ENCODE data around the gene TCN2. TPM values are rescaled to one million over a fixed set of nuclear protein-coding genes. Genes with fewer than 3 reads are reported as not detected.

TCN2 gene
- total and polyA plus RNA-seq, 9 of the 15 experiments (the other 6 are each of a cell fraction or from before 2014, with no cell fraction given), result 0.88 to 5.4 (median 1.7) TPM

DNA sequence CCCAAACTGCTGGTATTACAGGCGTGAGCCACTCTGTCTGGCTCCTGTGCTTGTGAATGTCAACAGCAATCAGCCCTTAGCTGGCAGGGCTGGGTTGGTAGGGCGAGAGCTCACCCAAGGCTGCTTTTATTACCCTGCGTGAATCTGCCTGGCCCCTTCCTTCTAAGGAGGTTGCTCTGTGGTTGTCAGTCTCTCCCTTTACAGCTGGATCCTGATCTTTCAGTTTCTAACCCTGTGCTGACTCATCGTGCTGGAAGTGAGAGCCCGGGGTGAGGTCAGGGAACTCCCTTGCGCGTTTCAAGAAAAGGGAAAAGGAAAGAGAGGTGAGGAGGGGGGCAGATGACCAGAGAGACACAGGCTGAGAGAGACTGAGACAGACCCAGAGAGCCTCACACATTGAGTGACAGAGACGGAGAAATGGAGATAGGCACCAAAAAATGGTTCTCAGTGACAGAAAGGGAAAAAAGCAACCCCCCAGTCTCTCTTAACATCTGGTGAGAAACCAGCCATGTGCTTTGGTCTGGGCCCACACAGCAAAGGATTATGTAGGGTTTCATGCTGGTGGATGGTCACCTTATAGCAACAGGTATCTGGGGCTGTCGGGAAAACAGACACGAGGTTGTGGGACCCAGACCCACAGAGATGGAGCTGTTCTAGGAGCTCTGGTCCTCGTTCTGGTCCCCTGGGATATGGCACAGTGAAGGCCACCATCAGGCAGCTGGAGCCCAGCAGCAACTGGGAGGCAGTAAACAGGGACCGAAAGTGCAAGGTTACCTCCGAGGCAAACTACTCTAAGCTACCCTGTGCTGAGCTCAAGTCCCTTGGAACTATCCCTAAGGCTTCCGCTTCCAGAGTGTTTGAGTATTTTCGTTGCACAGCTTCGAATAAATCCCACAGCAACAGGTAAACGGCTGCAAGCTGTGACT lies 2.5 kb downstream of the TCN2 start (continued):
- TF ChIP-seq, protein P1, sequence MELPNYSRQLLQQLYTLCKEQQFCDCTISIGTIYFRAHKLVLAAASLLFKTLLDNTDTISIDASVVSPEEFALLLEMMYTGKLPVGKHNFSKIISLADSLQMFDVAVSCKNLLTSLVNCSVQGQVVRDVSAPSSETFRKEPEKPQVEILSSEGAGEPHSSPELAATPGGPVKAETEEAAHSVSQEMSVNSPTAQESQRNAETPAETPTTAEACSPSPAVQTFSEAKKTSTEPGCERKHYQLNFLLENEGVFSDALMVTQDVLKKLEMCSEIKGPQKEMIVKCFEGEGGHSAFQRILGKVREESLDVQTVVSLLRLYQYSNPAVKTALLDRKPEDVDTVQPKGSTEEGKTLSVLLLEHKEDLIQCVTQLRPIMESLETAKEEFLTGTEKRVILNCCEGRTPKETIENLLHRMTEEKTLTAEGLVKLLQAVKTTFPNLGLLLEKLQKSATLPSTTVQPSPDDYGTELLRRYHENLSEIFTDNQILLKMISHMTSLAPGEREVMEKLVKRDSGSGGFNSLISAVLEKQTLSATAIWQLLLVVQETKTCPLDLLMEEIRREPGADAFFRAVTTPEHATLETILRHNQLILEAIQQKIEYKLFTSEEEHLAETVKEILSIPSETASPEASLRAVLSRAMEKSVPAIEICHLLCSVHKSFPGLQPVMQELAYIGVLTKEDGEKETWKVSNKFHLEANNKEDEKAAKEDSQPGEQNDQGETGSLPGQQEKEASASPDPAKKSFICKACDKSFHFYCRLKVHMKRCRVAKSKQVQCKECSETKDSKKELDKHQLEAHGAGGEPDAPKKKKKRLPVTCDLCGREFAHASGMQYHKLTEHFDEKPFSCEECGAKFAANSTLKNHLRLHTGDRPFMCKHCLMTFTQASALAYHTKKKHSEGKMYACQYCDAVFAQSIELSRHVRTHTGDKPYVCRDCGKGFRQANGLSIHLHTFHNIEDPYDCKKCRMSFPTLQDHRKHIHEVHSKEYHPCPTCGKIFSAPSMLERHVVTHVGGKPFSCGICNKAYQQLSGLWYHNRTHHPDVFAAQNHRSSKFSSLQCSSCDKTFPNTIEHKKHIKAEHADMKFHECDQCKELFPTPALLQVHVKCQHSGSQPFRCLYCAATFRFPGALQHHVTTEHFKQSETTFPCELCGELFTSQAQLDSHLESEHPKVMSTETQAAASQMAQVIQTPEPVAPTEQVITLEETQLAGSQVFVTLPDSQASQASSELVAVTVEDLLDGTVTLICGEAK (IDR thresholded peaks at IDR 0.05), result no peak
- TF ChIP-seq, protein P1 (CRISPR knock-in tag; IDR thresholded peaks at IDR 0.05), result no peak
- TF ChIP-seq DPF2 (IDR thresholded peaks at IDR 0.05), result peak; percentile 76
- peak; percentile 41 for TF ChIP-seq DACH1 (IDR thresholded peaks at IDR 0.05; ENCODE audit: partially characterized antibody)
- TF ChIP-seq TFAM (CRISPR knock-in tag; conservative IDR thresholded peaks at IDR 0.05), result no peak
- no peak for TF ChIP-seq ARNT (IDR thresholded peaks at IDR 0.05)
- no peak for TF ChIP-seq CBFB (CRISPR knock-in tag; IDR thresholded peaks at IDR 0.05)
- no peak for TF ChIP-seq HIVEP1 (CRISPR knock-in tag; IDR thresholded peaks at IDR 0.05)
- TF ChIP-seq, protein P2, sequence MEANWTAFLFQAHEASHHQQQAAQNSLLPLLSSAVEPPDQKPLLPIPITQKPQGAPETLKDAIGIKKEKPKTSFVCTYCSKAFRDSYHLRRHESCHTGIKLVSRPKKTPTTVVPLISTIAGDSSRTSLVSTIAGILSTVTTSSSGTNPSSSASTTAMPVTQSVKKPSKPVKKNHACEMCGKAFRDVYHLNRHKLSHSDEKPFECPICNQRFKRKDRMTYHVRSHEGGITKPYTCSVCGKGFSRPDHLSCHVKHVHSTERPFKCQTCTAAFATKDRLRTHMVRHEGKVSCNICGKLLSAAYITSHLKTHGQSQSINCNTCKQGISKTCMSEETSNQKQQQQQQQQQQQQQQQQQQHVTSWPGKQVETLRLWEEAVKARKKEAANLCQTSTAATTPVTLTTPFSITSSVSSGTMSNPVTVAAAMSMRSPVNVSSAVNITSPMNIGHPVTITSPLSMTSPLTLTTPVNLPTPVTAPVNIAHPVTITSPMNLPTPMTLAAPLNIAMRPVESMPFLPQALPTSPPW (CRISPR knock-in tag; IDR thresholded peaks at IDR 0.05), result peak; percentile 32; the same call in 1 of the 2 replicates
- TF ChIP-seq, protein P3, sequence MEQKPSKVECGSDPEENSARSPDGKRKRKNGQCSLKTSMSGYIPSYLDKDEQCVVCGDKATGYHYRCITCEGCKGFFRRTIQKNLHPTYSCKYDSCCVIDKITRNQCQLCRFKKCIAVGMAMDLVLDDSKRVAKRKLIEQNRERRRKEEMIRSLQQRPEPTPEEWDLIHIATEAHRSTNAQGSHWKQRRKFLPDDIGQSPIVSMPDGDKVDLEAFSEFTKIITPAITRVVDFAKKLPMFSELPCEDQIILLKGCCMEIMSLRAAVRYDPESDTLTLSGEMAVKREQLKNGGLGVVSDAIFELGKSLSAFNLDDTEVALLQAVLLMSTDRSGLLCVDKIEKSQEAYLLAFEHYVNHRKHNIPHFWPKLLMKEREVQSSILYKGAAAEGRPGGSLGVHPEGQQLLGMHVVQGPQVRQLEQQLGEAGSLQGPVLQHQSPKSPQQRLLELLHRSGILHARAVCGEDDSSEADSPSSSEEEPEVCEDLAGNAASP (IDR thresholded peaks at IDR 0.05), result no peak
- TF ChIP-seq, protein P4, sequence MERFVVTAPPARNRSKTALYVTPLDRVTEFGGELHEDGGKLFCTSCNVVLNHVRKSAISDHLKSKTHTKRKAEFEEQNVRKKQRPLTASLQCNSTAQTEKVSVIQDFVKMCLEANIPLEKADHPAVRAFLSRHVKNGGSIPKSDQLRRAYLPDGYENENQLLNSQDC (CRISPR knock-in tag; IDR thresholded peaks at IDR 0.05), result no peak

All from K562 (cell line).